Memory B cell (primary cell): ENCODE data around the gene MPEG1.

Experiments used
- ATAC-seq: fragments of 150-1000 bp; cut with Tn5 transposase; 2 replicates; pipeline ENCODE4 v1.10.0; 2021; ENCODE audit warnings: low read depth, mild to moderate bottlenecking, moderate library complexity
- DNase-seq, 2 donors: peaks; one replicate each; pipeline ENCODE4 v3.0.0; 2022; ENCODE audit warnings: low spot score in 2 of 2
- H3K27ac Mint-ChIP-seq: one replicate; pipeline ENCODE4 v1.8.0; 2022; ENCODE audit warnings: mild to moderate bottlenecking, moderate library complexity, mixed read lengths
- H3K27me3 Mint-ChIP-seq: one replicate; pipeline ENCODE4 v1.8.0; 2022; ENCODE audit warnings: mixed read lengths
- H3K36me3 Mint-ChIP-seq: one replicate; pipeline ENCODE4 v1.8.0; 2022; ENCODE audit warnings: mild to moderate bottlenecking, mixed read lengths
- H3K4me1 Mint-ChIP-seq: one replicate; pipeline ENCODE4 v1.8.0; 2022; ENCODE audit warnings: mixed read lengths
- H3K4me3 Mint-ChIP-seq: one replicate; pipeline ENCODE4 v1.8.0; 2022; ENCODE audit warnings: mild to moderate bottlenecking, moderate library complexity, mixed read lengths
- H3K9me3 Mint-ChIP-seq: one replicate; pipeline ENCODE4 v1.8.0; 2022; ENCODE audit warnings: mixed read lengths

Gene MPEG1

GRCh38 chr11:59188954-59189353, 23.8 kb downstream of the MPEG1 start:
- Mint-ChIP-seq H3K4me3 (no peak overlapping the region), H3K27ac (no peak overlapping the region), H3K36me3 (peaks cover 31% of the 10 kb centered on the region), H3K9me3 (no peaks in the 10 kb centered on the region), H3K4me1 (peaks cover 14% of the 10 kb centered on the region), H3K27me3 (no peaks in the 10 kb centered on the region)
- DNase-seq, result no peak
- no peak for ATAC-seq

GRCh38 chr11:59187587-59187986, 25.1 kb downstream of the MPEG1 start:
- Mint-ChIP-seq H3K9me3 (no peaks in the 10 kb centered on the region), H3K27ac (no peak overlapping the region), H3K27me3 (no peaks in the 10 kb centered on the region), H3K36me3 (peaks cover 26% of the 10 kb centered on the region), H3K4me3 (no peak overlapping the region), H3K4me1 (peaks cover 14% of the 10 kb centered on the region)
- DNase-seq, result no peak
- ATAC-seq, result no peak

- H3K9me3 Mint-ChIP-seq, result no peaks in the 10 kb centered on the region
- no peaks in the 10 kb centered on the region for H3K27me3 Mint-ChIP-seq
- DNase-seq (no peak), ATAC-seq (no peak)
- H3K4me3 Mint-ChIP-seq, result no peak overlapping the region
- H3K27ac Mint-ChIP-seq, result no peak overlapping the region
- H3K4me1 Mint-ChIP-seq, result peaks cover 14% of the 10 kb centered on the region
- H3K36me3 Mint-ChIP-seq, result peaks cover 26% of the 10 kb centered on the region
Measured at GRCh38 chr11:59187035-59187434, 25.7 kb downstream of the MPEG1 start.

- H3K27me3 Mint-ChIP-seq, result no peaks in the 10 kb centered on the region
- DNase-seq (peak; percentile 46 to 50), ATAC-seq (peak; percentile 71)
- H3K9me3 Mint-ChIP-seq, result no peaks in the 10 kb centered on the region
- peaks cover 24% of the 10 kb centered on the region for H3K36me3 Mint-ChIP-seq
- H3K4me3 Mint-ChIP-seq, result no peak overlapping the region
- no peak overlapping the region for H3K27ac Mint-ChIP-seq
- peaks cover 14% of the 10 kb centered on the region for H3K4me1 Mint-ChIP-seq
Measured at GRCh38 chr11:59186130-59186594, 26.6 kb downstream of the MPEG1 start.

GRCh38 chr11:59185386-59185945, 27.3 kb downstream of the MPEG1 start:
- H3K4me3 Mint-ChIP-seq, result no peak overlapping the region
- ATAC-seq (no peak), DNase-seq (no peak)
- H3K4me1 Mint-ChIP-seq, result peaks cover 11% of the 10 kb centered on the region
- H3K27me3 Mint-ChIP-seq, result no peaks in the 10 kb centered on the region
- no peaks in the 10 kb centered on the region for H3K9me3 Mint-ChIP-seq
- no peak overlapping the region for H3K27ac Mint-ChIP-seq
- peaks cover 19% of the 10 kb centered on the region for H3K36me3 Mint-ChIP-seq

GRCh38 chr11:59184691-59185339, 27.9 kb downstream of the MPEG1 start:
- DNase-seq (no peak), ATAC-seq (no peak)
- Mint-ChIP-seq H3K4me3 (no peak overlapping the region), H3K4me1 (peaks cover 11% of the 10 kb centered on the region), H3K36me3 (peaks cover 19% of the 10 kb centered on the region), H3K27ac (no peak overlapping the region), H3K27me3 (no peaks in the 10 kb centered on the region), H3K9me3 (peaks cover under 1% of the 10 kb centered on the region)

GRCh38 chr11:59183771-59184170, 29.0 kb downstream of the MPEG1 start:
- ATAC-seq, result no peak
- DNase-seq, result no peak
- Mint-ChIP-seq H3K36me3 (peaks cover 21% of the 10 kb centered on the region), H3K9me3 (peaks cover 4% of the 10 kb centered on the region), H3K27ac (no peak overlapping the region), H3K4me1 (peaks cover 11% of the 10 kb centered on the region), H3K4me3 (no peak overlapping the region), H3K27me3 (no peaks in the 10 kb centered on the region)

GRCh38 chr11:59182457-59183151, 30.1 kb downstream of the MPEG1 start:
- no peaks in the 10 kb centered on the region for H3K27me3 Mint-ChIP-seq
- no peak overlapping the region for H3K27ac Mint-ChIP-seq
- DNase-seq (peak in 1 of 2 donors; percentile 26), ATAC-seq (peak; percentile 75)
- peaks cover 6% of the 10 kb centered on the region for H3K9me3 Mint-ChIP-seq
- H3K4me3 Mint-ChIP-seq, result no peak overlapping the region
- peaks cover 23% of the 10 kb centered on the region for H3K36me3 Mint-ChIP-seq
- H3K4me1 Mint-ChIP-seq, result peaks cover 11% of the 10 kb centered on the region

- ATAC-seq, result no peak
- H3K36me3 Mint-ChIP-seq, result peaks cover 25% of the 10 kb centered on the region
- H3K27ac Mint-ChIP-seq, result no peak overlapping the region
- peaks cover 6% of the 10 kb centered on the region for H3K9me3 Mint-ChIP-seq
- no peaks in the 10 kb centered on the region for H3K27me3 Mint-ChIP-seq
- no peak for DNase-seq
- H3K4me3 Mint-ChIP-seq, result no peak overlapping the region
- H3K4me1 Mint-ChIP-seq, result peaks cover 8% of the 10 kb centered on the region
Measured at GRCh38 chr11:59181746-59182456, 30.8 kb downstream of the MPEG1 start.

GRCh38 chr11:59180907-59181306, 31.8 kb downstream of the MPEG1 start:
- Mint-ChIP-seq H3K36me3 (peaks cover 26% of the 10 kb centered on the region), H3K4me3 (no peak overlapping the region), H3K4me1 (peaks cover 5% of the 10 kb centered on the region), H3K27me3 (no peaks in the 10 kb centered on the region), H3K9me3 (peaks cover 6% of the 10 kb centered on the region), H3K27ac (no peak overlapping the region)
- no peak for DNase-seq
- ATAC-seq, result no peak

GRCh38 chr11:59180168-59180776, 32.5 kb downstream of the MPEG1 start:
- ATAC-seq, result no peak
- H3K4me1 Mint-ChIP-seq, result peaks cover 1% of the 10 kb centered on the region
- DNase-seq, result no peak
- no peak overlapping the region for H3K27ac Mint-ChIP-seq
- no peak overlapping the region for H3K4me3 Mint-ChIP-seq
- peaks cover 6% of the 10 kb centered on the region for H3K9me3 Mint-ChIP-seq
- no peaks in the 10 kb centered on the region for H3K27me3 Mint-ChIP-seq
- H3K36me3 Mint-ChIP-seq, result peaks cover 26% of the 10 kb centered on the region

GRCh38 chr11:59179121-59179520, 33.6 kb downstream of the MPEG1 start:
- Mint-ChIP-seq H3K36me3 (peaks cover 24% of the 10 kb centered on the region), H3K27me3 (no peaks in the 10 kb centered on the region), H3K9me3 (peaks cover 6% of the 10 kb centered on the region), H3K4me3 (no peak overlapping the region), H3K27ac (no peak overlapping the region), H3K4me1 (peaks cover 6% of the 10 kb centered on the region)
- DNase-seq, result no peak
- ATAC-seq, result no peak

GRCh38 chr11:59178402-59178801, 34.3 kb downstream of the MPEG1 start:
- Mint-ChIP-seq H3K27me3 (no peaks in the 10 kb centered on the region), H3K4me3 (no peak overlapping the region), H3K27ac (no peak overlapping the region), H3K36me3 (peaks cover 24% of the 10 kb centered on the region), H3K9me3 (peaks cover 6% of the 10 kb centered on the region), H3K4me1 (peaks cover 9% of the 10 kb centered on the region)
- DNase-seq (no peak), ATAC-seq (no peak)

GRCh38 chr11:59176330-59176729, 36.4 kb downstream of the MPEG1 start:
- no peak for ATAC-seq
- no peak for DNase-seq
- Mint-ChIP-seq H3K9me3 (peaks cover 6% of the 10 kb centered on the region), H3K27ac (no peak overlapping the region), H3K27me3 (no peaks in the 10 kb centered on the region), H3K36me3 (peaks cover 21% of the 10 kb centered on the region), H3K4me1 (peaks cover 16% of the 10 kb centered on the region), H3K4me3 (no peak overlapping the region)
